ENCODE measurements around the gene NPAS3.

NPAS3 gene

DNA sequence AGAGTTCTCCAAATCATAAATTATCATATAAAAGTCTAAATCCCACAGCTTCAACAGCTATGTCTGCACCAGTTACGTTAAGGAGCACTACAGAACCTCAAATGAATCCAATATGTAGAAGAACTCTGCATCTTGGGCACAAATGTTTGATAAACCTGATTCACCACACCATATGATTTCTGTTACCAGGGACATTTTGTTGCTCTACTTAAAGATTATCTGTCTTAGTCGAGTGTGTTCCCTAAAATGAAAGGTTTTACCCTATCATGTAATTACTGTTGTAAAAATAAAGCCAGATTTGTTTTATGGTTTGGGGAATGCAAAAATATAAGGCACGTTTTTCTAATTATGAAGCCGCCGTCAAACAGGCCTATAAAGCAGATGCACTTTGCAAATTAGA, 649.1 kb downstream of the NPAS3 start:
- DNase-seq (ENCODE audit: low read depth) = no peak

DNA sequence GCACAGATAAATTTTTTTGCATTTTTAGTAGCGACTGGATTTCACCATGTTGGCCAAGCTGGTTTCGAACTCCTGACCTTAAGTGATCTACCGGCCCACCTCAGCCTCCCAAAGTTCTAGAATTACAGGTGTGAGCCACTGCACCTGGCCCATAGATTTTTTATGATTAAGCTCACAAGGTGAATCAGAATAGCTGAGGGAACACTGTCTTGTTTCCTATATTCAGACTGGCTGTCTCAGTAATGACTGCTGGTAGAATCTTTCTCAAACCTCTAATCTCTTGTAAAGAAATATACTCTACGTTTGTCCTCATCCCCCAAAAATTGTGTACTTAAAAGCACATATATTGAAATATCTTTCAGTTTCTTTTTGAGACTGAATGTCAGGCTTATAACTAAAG, 650.1 kb downstream of the NPAS3 start:
- no peak for DNase-seq (ENCODE audit: low read depth)

- DNase-seq (ENCODE audit: low read depth) = no peak
Observed at GRCh38 chr14:33589334-33589733, 650.7 kb downstream of the NPAS3 start.

DNA sequence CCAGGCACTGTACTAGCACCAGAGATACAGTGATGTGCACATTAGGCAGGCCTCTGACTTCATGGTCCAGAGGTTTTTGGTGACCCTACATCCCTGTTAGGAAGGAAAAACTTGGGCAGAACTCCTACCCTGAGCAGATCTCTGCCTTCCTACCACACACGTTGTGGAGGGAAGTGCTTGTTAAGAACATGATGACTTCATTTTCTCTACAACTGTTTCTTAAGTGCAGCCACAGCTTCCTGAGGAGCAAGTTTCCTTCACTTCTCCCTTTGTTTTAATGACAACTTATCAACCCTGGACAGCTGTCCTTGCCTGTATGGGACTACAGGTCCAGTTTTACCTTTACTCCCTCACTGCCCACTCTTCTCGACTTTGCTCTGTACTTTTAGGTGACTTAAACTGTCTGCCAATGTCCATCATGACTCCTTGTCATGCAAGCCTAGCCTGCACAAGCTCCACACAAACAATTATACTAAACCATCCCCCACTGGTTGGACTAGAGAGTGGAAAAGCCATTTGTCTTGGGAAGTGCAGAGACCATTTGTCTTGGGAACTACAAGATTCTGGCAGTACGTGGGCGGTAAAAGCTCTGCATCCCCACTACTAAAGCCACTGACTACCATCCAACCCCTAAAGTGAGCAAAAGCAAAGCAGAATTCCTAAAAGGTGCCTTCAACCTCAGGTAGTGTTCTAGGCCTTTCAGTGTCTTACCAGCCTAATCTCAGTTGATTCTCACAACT, 652.4 kb downstream of the NPAS3 start:
- no peak for DNase-seq (ENCODE audit: low read depth)

DNA sequence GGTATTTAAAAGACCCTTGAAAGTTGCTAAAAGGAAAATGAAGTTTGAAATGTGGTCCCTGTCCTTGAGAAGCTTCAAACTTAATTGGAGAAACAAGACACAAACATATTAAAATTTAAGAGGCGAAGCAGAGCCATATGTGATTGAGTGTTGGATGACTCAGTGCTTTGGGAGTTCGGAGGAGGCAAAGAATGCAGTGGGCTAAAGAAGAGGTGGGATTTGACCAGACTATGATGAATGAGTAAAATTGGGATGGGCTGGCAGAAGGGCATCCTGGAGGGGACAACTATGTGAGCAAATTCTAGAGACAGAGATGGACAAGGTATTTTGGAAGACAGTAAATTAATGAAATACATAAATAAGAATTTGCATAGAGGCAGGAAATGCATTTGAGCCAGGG, 653.6 kb downstream of the NPAS3 start:
- no peak for DNase-seq (ENCODE audit: low read depth)

- no peak for DNase-seq (ENCODE audit: low read depth)
Observed at GRCh38 chr14:33596211-33597080, 657.8 kb downstream of the NPAS3 start.

DNA sequence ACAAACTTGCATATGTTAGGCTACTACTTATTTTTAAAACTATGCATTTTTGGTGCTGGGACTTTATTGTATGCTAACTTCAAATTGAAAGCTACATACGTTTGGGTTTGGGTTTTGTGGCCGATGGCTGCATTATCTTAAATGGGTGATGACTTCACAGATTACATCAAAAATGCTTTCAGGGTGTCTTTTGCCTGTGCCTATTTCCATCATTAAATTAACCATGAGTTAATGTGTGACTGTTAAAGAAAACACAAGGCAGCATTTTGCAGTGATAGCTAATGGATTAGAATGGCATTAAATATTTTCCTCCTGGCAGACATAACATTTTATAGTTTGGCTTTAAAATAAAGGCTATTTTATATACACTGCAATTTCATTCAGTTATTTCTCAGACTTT, 659.9 kb downstream of the NPAS3 start:
- no peak for DNase-seq (ENCODE audit: low read depth)

DNA sequence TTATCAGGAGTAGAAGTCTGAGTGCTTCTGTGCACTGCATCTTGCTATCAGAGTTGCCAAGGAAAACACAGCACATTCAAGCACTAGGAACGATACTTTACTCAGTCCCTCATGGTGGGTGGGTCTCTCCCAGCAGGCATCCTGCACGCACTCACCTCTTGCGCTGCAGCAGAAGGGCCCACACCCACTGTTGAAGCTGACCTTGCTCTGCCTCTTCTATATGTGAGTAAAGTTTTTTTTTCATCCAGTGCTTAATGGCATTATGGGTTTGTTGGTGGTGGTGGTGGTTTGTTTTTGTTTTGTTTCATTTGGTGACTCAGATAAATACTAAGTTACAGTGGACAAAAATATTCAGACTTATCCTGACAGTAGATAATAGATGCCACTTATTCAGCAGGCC, 663.7 kb downstream of the NPAS3 start:
- no peak for DNase-seq (ENCODE audit: low read depth)

GRCh38 chr14:33606591-33606990, 667.9 kb downstream of the NPAS3 start:
- DNase-seq (ENCODE audit: low read depth) = no peak

GRCh38 chr14:33609582-33609981, 670.9 kb downstream of the NPAS3 start:
- no peak for DNase-seq (ENCODE audit: low read depth)

- no peak for DNase-seq (ENCODE audit: low read depth)
Observed at GRCh38 chr14:33610121-33610520, 671.4 kb downstream of the NPAS3 start.

GRCh38 chr14:33611405-33612196, 672.9 kb downstream of the NPAS3 start:
- no peak for DNase-seq (ENCODE audit: low read depth)

- no peak for DNase-seq (ENCODE audit: low read depth)
Observed at GRCh38 chr14:33612197-33612505, 673.5 kb downstream of the NPAS3 start.

- no peak for DNase-seq (ENCODE audit: low read depth)
Observed at GRCh38 chr14:33617154-33617553, 678.5 kb downstream of the NPAS3 start.

DNA sequence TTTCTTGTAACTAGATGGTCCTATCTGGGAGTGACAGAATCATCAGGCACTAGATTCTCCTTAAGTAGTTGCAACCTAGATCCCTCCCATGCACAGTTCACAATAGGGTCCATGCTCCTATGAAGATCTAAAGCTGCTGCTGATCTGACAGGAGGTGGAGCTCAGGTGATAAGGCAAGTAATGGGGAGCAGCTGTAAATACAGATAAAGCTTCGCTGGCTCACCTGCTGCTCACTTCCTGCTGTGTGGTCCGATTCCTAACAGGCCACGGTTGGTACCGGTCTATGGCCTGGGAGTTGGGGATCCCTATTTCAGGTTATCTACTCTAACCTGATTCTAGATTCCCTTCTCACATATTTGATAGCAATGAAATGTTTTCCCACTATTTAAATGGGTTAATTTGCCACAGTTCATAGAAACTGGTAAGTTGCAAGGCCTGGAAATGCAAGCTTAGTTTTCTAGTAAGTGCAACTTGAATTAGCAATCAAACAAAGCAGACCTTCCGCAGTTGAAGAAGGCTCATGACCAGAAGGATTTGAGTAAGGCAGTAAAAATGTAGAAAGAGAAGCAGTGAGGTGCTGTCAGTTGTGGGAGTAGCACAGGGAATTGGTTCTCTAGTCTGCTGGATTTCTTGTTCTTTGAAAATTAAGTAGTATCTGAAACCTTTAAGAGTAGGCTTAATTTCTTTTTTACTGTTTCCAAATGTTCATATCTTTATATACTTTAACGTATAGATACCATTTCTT, 679.9 kb downstream of the NPAS3 start:
- no peak for DNase-seq (ENCODE audit: low read depth)

DNA sequence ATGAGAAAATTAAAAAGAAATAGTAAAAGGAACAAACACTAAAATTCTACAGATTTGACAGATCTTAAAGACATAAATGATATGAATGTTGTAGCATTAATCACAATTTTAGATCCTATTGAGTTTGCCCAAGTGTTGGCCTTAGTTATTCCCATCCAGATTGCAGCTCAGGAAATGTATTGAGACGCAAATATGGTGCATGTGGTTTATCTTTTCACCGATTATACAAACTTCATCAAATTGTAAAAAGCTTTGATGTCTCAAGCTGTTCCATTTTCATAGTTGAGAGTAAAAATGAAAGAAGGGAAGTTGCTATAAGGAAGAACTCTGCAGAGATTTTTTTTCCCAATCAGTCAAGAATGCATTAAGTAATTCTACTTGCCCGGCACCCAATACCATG, 683.8 kb downstream of the NPAS3 start:
- no peak for DNase-seq (ENCODE audit: low read depth)

DNA sequence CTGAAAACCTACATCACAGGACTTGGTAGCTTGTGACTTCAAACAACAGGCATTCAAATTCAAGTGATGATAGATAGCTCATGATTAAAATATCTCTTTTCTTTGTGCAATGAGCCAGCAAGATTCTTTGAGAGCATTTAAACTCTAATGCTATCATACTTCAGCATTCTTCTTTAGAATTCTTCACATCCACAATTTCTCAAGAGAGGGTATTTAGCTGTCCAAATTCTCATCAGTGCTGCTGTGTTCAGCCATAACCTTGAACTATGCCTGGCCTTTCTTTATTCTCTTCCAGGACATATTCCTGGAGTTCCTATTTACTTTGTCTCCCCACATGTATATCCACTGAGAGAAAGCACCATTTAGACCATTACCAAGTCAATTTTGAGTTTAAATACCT, 691.1 kb downstream of the NPAS3 start:
- DNase-seq (ENCODE audit: low read depth) = no peak

DNA sequence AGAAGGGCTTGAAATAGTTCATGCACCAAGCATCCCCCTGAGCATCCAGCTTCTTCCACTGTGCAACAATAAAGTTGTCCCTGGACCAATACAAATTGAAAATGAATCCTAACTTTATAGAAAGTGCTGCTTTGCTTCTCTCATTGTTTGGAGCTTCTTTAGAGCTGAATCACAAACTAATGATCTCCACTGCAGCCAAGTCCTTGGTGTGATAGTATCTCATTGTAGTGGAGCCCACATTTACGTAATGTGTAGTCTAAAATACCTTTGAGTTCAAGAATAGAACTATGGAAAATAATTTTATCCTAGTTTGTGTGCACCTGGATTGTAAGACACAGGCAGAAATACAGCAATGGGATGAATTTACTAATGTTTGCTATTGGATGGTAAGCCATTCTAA, 692.3 kb downstream of the NPAS3 start:
- DNase-seq (ENCODE audit: low read depth) = no peak

DNA sequence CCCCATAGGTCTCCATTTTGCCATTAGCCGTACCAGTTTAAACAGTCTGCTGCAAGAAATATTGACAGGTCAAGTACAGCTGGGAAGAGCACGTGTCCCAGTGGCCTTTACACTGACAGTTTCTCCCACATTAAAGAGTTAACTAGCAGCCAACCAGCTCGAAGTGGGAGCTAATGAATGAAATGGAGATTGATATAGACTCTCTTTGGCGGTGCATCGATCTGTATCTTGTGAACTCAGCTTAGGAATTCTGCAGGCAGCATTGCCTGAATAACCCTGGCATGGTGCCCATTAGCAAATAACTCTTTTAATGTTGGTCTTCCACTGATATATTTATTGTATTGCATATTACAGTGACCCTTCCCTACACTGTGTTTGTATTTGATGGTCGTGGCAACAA, 692.8 kb downstream of the NPAS3 start:
- no peak for DNase-seq (ENCODE audit: low read depth)

- no peak for DNase-seq (ENCODE audit: low read depth)
Observed at GRCh38 chr14:33634631-33635030, 696.0 kb downstream of the NPAS3 start.

- no peak for DNase-seq (ENCODE audit: low read depth)
Observed at GRCh38 chr14:33636716-33637115, 698.0 kb downstream of the NPAS3 start.

DNA sequence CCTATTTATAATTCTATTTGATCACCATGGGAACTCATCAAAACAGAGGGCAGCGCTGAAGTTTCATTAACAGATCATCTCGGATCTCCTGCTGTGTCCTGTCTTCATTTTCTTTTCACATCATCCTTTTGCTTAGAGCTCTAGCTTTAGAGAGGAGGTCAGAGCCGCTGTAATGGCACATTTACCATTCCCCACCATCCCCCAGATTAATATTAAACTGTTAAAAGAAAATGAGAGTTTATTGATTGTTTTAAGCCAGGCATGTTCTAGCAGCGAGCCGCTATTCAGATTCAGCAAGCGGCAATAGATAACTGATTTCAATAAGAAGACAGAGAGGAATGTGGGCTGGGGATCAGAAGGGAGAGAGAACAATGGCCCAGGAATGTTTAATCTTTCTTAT, 703.4 kb downstream of the NPAS3 start:
- no peak for DNase-seq (ENCODE audit: low read depth)
